PC-9 (cell line): ENCODE measurements around the gene RPL10A.

Source experiments
- EZH2 ChIP-seq: fragments of 200-600 bp; sonication (generic); IDR thresholded peaks from 2 replicates; pipeline ENCODE4 v1.8.0; 2017; ENCODE audit warnings: antibody characterized with exemption, low read depth
- TF ChIP-seq, protein P1 (sequence below): fragments of 200-600 bp; sonication (generic); conservative IDR thresholded peaks from 2 replicates; pipeline ENCODE4 v1.6.1; 2017; ENCODE audit warnings: mixed run types, antibody characterized with exemption, mild to moderate bottlenecking, moderate library complexity

DNA sequence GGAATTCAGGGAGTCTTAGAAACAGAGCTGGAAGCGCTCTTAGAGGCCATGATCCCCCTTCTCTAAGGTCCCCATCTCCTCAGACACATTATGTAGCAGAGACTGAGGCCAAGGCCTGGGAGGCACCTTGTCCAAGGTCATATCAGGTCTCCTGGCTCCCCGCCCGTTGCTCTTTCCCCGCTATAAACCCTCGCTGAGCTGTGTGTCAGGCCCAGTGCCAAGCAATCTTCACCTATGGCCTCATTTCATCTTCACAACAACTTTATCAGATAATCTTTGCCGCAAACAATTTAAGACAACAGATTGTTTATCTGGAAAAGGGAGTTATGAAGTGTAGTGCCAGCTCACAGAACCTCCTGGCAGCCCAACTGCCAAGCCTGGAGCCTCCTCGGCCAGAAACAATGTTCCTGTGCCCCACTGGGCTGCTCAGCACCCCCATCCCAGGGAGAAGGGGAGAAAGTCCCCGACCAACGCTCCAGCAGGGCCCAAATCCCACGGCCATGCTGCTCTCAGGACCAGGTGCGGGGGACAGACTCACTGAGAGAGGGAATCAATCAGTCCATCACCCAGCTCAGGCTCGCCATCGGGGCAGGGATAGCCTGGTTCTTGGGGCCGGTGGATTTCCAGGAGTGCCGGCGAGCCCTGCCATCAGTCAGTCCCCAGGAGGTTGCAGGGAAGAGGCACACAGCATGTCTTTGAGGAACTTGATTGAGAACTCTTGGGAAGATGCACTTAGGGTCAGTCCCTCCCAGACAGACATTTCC, 32.9 kb upstream of the RPL10A start:
- TF ChIP-seq EZH2: no peak
- TF ChIP-seq, protein P1, sequence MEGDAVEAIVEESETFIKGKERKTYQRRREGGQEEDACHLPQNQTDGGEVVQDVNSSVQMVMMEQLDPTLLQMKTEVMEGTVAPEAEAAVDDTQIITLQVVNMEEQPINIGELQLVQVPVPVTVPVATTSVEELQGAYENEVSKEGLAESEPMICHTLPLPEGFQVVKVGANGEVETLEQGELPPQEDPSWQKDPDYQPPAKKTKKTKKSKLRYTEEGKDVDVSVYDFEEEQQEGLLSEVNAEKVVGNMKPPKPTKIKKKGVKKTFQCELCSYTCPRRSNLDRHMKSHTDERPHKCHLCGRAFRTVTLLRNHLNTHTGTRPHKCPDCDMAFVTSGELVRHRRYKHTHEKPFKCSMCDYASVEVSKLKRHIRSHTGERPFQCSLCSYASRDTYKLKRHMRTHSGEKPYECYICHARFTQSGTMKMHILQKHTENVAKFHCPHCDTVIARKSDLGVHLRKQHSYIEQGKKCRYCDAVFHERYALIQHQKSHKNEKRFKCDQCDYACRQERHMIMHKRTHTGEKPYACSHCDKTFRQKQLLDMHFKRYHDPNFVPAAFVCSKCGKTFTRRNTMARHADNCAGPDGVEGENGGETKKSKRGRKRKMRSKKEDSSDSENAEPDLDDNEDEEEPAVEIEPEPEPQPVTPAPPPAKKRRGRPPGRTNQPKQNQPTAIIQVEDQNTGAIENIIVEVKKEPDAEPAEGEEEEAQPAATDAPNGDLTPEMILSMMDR: no peak
